Calu3 (cell line): ENCODE results near the gene ASZ1. TPM values are rescaled to one million over a fixed set of nuclear protein-coding genes. Genes with fewer than 3 reads are reported as not detected.

Experiments used
- BruUV-seq: library from RNA; stranded (reverse); fragments of 400-500 nt; replicated peaks from 2 replicates; lab custom pipeline; 2021; lab: Mats Ljungman, UMichigan
- CTCF ChIA-PET: fragments of 300-600 bp; sonication (Branson Sonifier 250); formaldehyde crosslinking; loops from one replicate; lab custom pipeline; 2022; ENCODE audit warnings: antibody characterized with exemption; lab: Charles Lee
- DNase-seq: peaks from one replicate; pipeline ENCODE4 v3.0.0; 2022
- H3K27ac Mint-ChIP-seq: one replicate; pipeline ENCODE4 v1.8.0; 2022; ENCODE audit warnings: mixed read lengths; ENCODE audit not compliant: unreplicated experiment
- H3K27me3 Mint-ChIP-seq: one replicate; pipeline ENCODE4 v1.8.0; 2022; ENCODE audit warnings: mixed read lengths; ENCODE audit not compliant: unreplicated experiment
- H3K36me3 Mint-ChIP-seq: one replicate; pipeline ENCODE4 v1.8.0; 2022; ENCODE audit warnings: mild to moderate bottlenecking, moderate library complexity, mixed read lengths; ENCODE audit not compliant: insufficient read depth, unreplicated experiment
- H3K4me1 Mint-ChIP-seq: one replicate; pipeline ENCODE4 v1.8.0; 2022; ENCODE audit warnings: mild to moderate bottlenecking, low read depth, mixed read lengths; ENCODE audit not compliant: unreplicated experiment
- H3K4me3 Mint-ChIP-seq: one replicate; pipeline ENCODE4 v1.8.0; 2022; ENCODE audit warnings: mild to moderate bottlenecking, low read depth, moderate library complexity, mixed read lengths; ENCODE audit not compliant: unreplicated experiment
- H3K9me3 Mint-ChIP-seq: one replicate; pipeline ENCODE4 v1.8.0; 2022; ENCODE audit warnings: low read depth, mixed read lengths; ENCODE audit not compliant: unreplicated experiment
- intact Hi-C: fragments of 100-400 bp; cut with micrococcal nuclease; formaldehyde crosslinking; loops from one replicate; pipeline ENCODE4 v1.10.0; 2022; ENCODE audit not compliant: unreplicated experiment
- total RNA-seq: library from RNA; stranded (reverse); gene quantifications from 2 replicates; pipeline ENCODE4 v1.2.3, GENCODE V29; 2022
- TF ChIP-seq, protein P1 (sequence below): fragments of 200-600 bp; IDR thresholded peaks from one replicate; pipeline ENCODE4 v1.8.0; 2022; ENCODE audit warnings: antibody characterized with exemption; ENCODE audit not compliant: unreplicated experiment

The ASZ1 gene
- total RNA-seq, 1 experiment from 2014 or later: not detected

DNA sequence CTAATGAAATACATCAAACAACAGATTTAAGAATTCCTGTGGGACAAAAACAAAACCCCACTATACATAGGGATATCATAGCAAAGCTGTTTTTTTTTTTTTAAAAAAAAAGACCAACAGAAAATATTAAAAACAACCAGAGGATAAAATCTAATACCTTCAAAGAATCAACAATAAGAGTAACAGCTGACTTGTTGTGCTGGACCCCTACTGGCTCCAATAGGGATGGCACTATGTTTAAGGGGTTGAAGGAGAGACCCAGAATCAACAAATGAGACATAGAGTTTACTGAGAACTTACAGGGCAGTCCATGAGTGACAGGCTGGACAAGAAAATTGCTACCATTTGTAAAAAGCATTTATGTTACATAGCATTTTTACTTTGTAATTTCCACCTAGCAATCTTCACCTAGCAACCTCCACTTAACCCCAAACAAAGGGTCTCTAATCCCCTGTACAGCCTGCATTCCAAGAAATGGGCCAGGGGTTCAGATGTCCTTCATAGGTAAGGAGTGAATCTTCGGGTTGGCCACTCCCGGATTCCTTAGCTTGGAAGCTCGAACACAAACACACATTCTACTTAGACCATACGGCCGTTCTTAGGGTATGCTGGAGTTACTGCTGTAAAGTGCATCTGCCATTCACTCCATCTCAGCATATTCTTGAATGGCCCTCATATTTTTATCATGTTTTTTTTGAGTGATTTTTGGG is 25.8 kb downstream of the ASZ1 start:
- H3K36me3 Mint-ChIP-seq: no peaks in the 10 kb centered on the region
- peaks cover 2% of the 10 kb centered on the region for H3K9me3 Mint-ChIP-seq
- CTCF ChIA-PET: interaction anchor here (1.2 to 1.8 kb wide), 3 partner anchors 34 to 79 kb away, joined by 4 to 9 read pairs (median 4); partner anchors contain the start of gene CFTR
- TF ChIP-seq, protein P1, sequence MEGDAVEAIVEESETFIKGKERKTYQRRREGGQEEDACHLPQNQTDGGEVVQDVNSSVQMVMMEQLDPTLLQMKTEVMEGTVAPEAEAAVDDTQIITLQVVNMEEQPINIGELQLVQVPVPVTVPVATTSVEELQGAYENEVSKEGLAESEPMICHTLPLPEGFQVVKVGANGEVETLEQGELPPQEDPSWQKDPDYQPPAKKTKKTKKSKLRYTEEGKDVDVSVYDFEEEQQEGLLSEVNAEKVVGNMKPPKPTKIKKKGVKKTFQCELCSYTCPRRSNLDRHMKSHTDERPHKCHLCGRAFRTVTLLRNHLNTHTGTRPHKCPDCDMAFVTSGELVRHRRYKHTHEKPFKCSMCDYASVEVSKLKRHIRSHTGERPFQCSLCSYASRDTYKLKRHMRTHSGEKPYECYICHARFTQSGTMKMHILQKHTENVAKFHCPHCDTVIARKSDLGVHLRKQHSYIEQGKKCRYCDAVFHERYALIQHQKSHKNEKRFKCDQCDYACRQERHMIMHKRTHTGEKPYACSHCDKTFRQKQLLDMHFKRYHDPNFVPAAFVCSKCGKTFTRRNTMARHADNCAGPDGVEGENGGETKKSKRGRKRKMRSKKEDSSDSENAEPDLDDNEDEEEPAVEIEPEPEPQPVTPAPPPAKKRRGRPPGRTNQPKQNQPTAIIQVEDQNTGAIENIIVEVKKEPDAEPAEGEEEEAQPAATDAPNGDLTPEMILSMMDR: peak; percentile 38
- DNase-seq: peak; percentile 43
- peaks cover 55% of the 10 kb centered on the region for H3K4me1 Mint-ChIP-seq
- H3K27ac Mint-ChIP-seq: peak overlapping the region; percentile 93
- no peak overlapping the region for H3K4me3 Mint-ChIP-seq
- no peaks in the 10 kb centered on the region for H3K27me3 Mint-ChIP-seq
- intact Hi-C loops: loop anchor here (1.0 to 2.0 kb wide), 2 partner anchors 33 to 45 kb away; no protein-coding TSS in a partner anchor
- BruUV-seq: no TSS peak

GRCh38 chr7:117399820-117400422 is 27.4 kb downstream of the ASZ1 start:
- BruUV-seq: no TSS peak
- intact Hi-C loops: loop anchor here (1.0 to 5.0 kb wide), 2 partner anchors 81 to 317 kb away; no protein-coding TSS in a partner anchor
- DNase-seq: no peak
- TF ChIP-seq, protein P1: peak; percentile 29
- H3K27me3 Mint-ChIP-seq: no peaks in the 10 kb centered on the region
- CTCF ChIA-PET: interaction anchor here (1.8 kb wide), 1 partner anchor 81 kb away, joined by 9 read pairs; the partner anchor contains the start of gene CFTR
- H3K4me1 Mint-ChIP-seq: peaks cover 56% of the 10 kb centered on the region
- no peaks in the 10 kb centered on the region for H3K36me3 Mint-ChIP-seq
- H3K27ac Mint-ChIP-seq: peak overlapping the region; percentile 93
- H3K9me3 Mint-ChIP-seq: peaks cover 1% of the 10 kb centered on the region
- H3K4me3 Mint-ChIP-seq: no peak overlapping the region

GRCh38 chr7:117395743-117396142 is 31.6 kb downstream of the ASZ1 start:
- Mint-ChIP-seq H3K4me3 (no peak overlapping the region), H3K36me3 (no peaks in the 10 kb centered on the region), H3K27me3 (no peaks in the 10 kb centered on the region), H3K9me3 (peaks cover 5% of the 10 kb centered on the region), H3K27ac (no peak overlapping the region), H3K4me1 (peaks cover 58% of the 10 kb centered on the region)
- no TSS peak for BruUV-seq
- TF ChIP-seq, protein P1: no peak
- CTCF ChIA-PET: no interaction called here
- DNase-seq: no peak
- intact Hi-C loops: loop anchor here (5.0 kb wide), 1 partner anchor 322 kb away; no protein-coding TSS in a partner anchor

DNA sequence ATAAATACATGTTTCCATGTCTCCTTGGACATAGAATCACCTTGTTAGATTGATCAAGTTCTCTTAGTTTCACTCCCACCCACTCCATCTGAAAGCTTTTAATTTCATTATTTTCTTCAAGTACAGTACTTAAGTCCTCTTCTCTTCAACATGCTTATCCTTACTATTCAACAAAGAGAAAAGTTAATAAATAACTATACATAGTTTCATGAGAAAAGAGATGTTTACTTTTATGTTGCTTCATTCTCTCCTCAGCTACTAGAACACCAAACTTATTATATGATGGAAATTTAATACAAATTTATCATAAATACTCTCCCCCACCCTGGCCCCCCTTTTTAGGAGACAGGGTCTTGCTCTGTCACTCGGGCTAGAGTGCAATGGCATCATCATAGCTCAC is 33.5 kb downstream of the ASZ1 start:
- H3K27me3 Mint-ChIP-seq: no peaks in the 10 kb centered on the region
- no TSS peak for BruUV-seq
- CTCF ChIA-PET: no interaction called here

More for the DNA sequence above, 33.5 kb downstream of the ASZ1 start:
- Mint-ChIP-seq H3K9me3 (peaks cover 9% of the 10 kb centered on the region), H3K27ac (no peak overlapping the region), H3K4me1 (peaks cover 38% of the 10 kb centered on the region), H3K36me3 (no peaks in the 10 kb centered on the region), H3K4me3 (no peak overlapping the region)
- TF ChIP-seq, protein P1: no peak
- no peak for DNase-seq
- intact Hi-C loops: no loop called here
